ENCODE measurements around the gene XRCC5.

The XRCC5 gene

DNA sequence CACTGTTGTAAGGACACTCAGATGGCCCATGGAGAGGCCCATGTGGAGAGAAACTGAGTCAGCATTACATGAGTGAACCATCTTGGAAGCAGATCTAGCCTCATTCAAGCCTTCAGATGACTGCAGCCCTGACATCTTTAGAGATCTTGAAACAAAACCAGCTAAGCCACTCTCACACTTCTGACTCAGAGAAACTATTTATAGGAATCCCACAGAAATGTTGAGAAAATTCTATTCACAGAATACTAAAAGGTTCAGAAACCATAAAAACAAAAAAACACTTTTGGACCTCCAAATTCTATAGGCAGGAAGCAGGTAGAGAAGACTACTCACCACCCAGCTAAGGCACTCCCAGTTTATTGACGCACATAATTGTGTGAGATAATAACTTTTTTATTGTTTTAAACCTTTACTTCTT, 18.8 kb upstream of the XRCC5 start:
- no peak overlapping the region for H3K4me3 ChIP-seq (ENCODE audit: low read depth in 1 of 2, low read length in 2 of 2)

DNA sequence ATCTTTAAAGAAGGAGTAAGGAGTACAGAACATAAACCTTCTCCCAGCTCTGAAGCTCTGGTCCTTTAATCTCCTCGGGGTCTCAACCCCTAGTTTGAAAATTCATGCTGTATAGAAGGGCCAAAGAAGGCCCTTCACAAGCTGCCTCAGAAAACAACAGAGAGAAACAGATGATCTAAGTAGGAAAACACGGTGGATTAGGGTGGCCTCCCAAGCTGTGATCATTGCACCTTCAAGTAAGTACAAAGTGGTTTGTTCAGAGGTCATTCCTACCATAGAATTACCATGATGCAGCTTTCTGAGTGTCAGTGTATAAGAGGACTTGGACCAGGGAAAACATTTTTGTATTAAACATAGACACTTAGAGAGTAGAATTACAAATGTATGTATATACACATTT, 16.5 kb upstream of the XRCC5 start:
- no peak overlapping the region for H3K27ac ChIP-seq (ENCODE audit: low read length)
- no peaks in the 10 kb centered on the region for H3K27me3 ChIP-seq (ENCODE audit: low read depth, low read length)
- no peaks in the 10 kb centered on the region for H3K9me3 ChIP-seq (ENCODE audit: control insufficient read depth in 1 of 2, low read length in 2 of 2)
- H3K4me1 ChIP-seq (ENCODE audit: control insufficient read depth in 1 of 2, insufficient read depth in 2 of 2, low read length in 2 of 2) = no peaks in the 10 kb centered on the region
- H3K36me3 ChIP-seq (ENCODE audit: control insufficient read depth in 1 of 2, insufficient read depth in 2 of 2, low read length in 2 of 2) = no peaks in the 10 kb centered on the region
- H3K4me3 ChIP-seq (ENCODE audit: low read depth in 1 of 2, low read length in 2 of 2) = no peak overlapping the region

More for the DNA sequence above, 18.8 kb upstream of the XRCC5 start:
- H3K4me1 ChIP-seq (ENCODE audit: control insufficient read depth in 1 of 2, insufficient read depth in 2 of 2, low read length in 2 of 2) = no peaks in the 10 kb centered on the region
- no peaks in the 10 kb centered on the region for H3K9me3 ChIP-seq (ENCODE audit: control insufficient read depth in 1 of 2, low read length in 2 of 2)
- H3K36me3 ChIP-seq (ENCODE audit: control insufficient read depth in 1 of 2, insufficient read depth in 2 of 2, low read length in 2 of 2) = no peaks in the 10 kb centered on the region
- no peaks in the 10 kb centered on the region for H3K27me3 ChIP-seq (ENCODE audit: low read depth, low read length)
- H3K27ac ChIP-seq (ENCODE audit: low read length) = no peak overlapping the region

DNA sequence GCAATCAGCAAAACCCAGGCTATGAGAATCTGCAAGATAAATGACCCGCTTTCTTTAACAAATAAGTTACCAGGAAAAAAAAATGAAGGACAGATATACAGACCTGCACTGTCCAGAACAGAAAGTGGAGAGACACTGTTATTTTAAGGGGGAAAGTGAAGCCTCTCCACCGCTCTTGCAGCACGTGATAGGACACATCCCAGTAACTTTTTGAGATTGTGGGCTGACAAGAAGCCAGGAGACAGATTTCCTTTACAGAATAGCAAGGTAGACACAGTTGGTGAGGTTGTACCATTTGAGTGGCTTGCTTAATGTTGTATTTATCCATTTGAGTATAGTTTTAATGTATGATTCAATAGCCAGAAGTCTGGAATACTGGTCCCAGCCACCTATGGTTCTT, 14.4 kb upstream of the XRCC5 start:
- Histone ChIP-seq H3K36me3 (ENCODE audit: control insufficient read depth in 1 of 2, insufficient read depth in 2 of 2, low read length in 2 of 2) (peaks cover 0 to under 1% of the 10 kb centered on the region in 2 donors), H3K9me3 (ENCODE audit: control insufficient read depth in 1 of 2, low read length in 2 of 2) (no peaks in the 10 kb centered on the region), H3K27me3 (ENCODE audit: low read depth, low read length) (no peaks in the 10 kb centered on the region), H3K4me3 (ENCODE audit: low read depth in 1 of 2, low read length in 2 of 2) (no peak overlapping the region), H3K4me1 (ENCODE audit: control insufficient read depth in 1 of 2, insufficient read depth in 2 of 2, low read length in 2 of 2) (no peaks in the 10 kb centered on the region), H3K27ac (ENCODE audit: low read length) (no peak overlapping the region)

DNA sequence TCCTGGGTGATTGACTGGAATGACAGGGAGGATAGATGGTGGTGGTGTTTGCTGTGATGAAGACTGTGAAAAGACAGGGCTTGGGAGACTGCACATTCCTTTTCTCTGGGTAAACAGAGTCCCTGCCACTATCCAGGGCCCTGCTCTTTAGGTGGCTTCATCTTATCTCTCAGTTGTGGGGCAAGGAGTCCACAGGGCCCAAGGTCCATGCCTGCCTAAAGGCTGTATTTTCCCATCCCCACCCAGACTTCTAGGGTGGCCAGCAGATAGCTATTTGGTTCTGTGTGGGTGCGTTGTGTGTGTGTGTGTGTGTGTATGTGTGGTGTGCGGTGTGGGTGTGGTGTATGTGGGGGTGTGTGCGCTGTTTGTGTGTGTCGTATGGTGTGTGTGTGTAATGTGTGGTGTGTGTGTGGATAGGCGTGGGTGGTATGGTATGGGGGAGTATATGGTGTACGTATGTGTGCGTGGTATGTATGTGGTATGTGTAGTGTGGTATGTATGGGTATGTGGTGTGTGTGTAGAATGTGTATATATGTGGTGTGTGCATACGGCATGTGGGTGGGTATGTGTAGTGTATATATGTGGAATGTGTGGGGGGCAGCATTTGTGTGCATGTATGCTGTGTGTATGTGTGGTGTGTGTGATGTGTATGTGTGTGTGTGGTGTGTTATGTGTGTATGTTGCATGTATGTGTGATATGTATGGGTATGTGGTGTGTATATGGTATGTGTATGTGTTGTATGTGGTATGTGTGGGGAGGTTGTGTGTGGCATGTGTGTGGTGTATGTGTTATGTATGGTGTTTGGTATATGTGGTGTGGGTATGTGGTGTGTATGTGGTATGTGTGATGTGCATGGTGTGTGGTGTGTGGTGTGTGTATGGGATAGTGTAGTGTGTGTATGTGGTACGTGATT, 10.5 kb upstream of the XRCC5 start:
- H3K4me1 ChIP-seq (ENCODE audit: control insufficient read depth in 1 of 2, insufficient read depth in 2 of 2, low read length in 2 of 2) = no peaks in the 10 kb centered on the region
- H3K27me3 ChIP-seq (ENCODE audit: low read depth, low read length) = no peaks in the 10 kb centered on the region
- H3K4me3 ChIP-seq (ENCODE audit: low read depth in 1 of 2, low read length in 2 of 2) = no peak overlapping the region
- no peak overlapping the region for H3K27ac ChIP-seq (ENCODE audit: low read length)
- H3K36me3 ChIP-seq (ENCODE audit: control insufficient read depth in 1 of 2, insufficient read depth in 2 of 2, low read length in 2 of 2) = peaks cover 0 to 7% of the 10 kb centered on the region in 2 donors
- no peaks in the 10 kb centered on the region for H3K9me3 ChIP-seq (ENCODE audit: control insufficient read depth in 1 of 2, low read length in 2 of 2)

GRCh38 chr2:216101109-216101508, 8.0 kb upstream of the XRCC5 start:
- no peaks in the 10 kb centered on the region for H3K4me1 ChIP-seq (ENCODE audit: control insufficient read depth in 1 of 2, insufficient read depth in 2 of 2, low read length in 2 of 2)
- no peaks in the 10 kb centered on the region for H3K9me3 ChIP-seq (ENCODE audit: control insufficient read depth in 1 of 2, low read length in 2 of 2)
- no peak overlapping the region for H3K4me3 ChIP-seq (ENCODE audit: low read depth in 1 of 2, low read length in 2 of 2)
- no peak overlapping the region for H3K27ac ChIP-seq (ENCODE audit: low read length)
- H3K27me3 ChIP-seq (ENCODE audit: low read depth, low read length) = no peaks in the 10 kb centered on the region
- peaks cover 0 to 7% of the 10 kb centered on the region in 2 donors for H3K36me3 ChIP-seq (ENCODE audit: control insufficient read depth in 1 of 2, insufficient read depth in 2 of 2, low read length in 2 of 2)

DNA sequence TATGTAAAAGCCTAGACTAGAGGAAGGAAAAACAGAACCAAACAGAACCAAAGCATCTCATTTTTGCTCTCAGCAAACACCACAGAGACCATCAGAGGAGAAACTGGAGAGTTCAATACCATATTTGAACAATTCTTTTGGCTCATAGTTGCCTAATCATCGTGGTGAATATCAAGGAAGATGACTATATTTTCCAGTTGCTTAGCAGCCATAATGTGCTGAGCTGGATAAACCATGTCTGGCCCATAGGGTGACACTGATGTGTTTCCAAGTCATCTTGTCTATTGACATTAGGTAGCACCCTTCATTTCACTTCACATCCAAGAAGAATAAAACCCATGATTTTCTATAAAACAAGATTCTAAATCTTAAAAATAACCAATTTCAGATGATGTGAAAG, 5.9 kb upstream of the XRCC5 start:
- Histone ChIP-seq H3K27me3 (ENCODE audit: low read depth, low read length) (no peaks in the 10 kb centered on the region), H3K9me3 (ENCODE audit: control insufficient read depth in 1 of 2, low read length in 2 of 2) (no peaks in the 10 kb centered on the region), H3K4me3 (ENCODE audit: low read depth in 1 of 2, low read length in 2 of 2) (no peak overlapping the region), H3K27ac (ENCODE audit: low read length) (no peak overlapping the region), H3K36me3 (ENCODE audit: control insufficient read depth in 1 of 2, insufficient read depth in 2 of 2, low read length in 2 of 2) (peaks cover 0 to 7% of the 10 kb centered on the region in 2 donors), H3K4me1 (ENCODE audit: control insufficient read depth in 1 of 2, insufficient read depth in 2 of 2, low read length in 2 of 2) (peaks cover 0 to under 1% of the 10 kb centered on the region in 2 donors)

DNA sequence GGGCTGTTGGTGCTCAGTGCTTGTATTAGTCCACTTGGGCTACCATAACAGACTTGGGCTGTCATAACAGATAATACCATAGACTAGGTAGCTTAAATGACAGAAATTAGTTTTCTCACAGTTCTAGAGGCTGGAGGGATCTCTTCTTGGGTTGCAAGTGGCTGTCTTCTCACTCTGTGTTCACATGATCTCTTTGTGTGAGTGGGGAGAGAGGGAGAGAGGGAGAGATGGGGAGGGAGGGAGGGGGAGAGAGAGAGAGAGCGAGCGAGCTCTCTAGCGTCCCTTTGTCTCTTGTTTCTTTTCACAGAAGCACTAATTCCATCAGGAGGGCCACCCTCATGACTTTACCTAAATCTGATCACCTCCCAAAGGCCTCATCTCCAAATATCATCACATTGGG, 4.5 kb upstream of the XRCC5 start:
- Histone ChIP-seq H3K4me1 (ENCODE audit: control insufficient read depth in 1 of 2, insufficient read depth in 2 of 2, low read length in 2 of 2) (peaks cover 0 to 5% of the 10 kb centered on the region in 2 donors), H3K4me3 (ENCODE audit: low read depth in 1 of 2, low read length in 2 of 2) (no peak overlapping the region), H3K36me3 (ENCODE audit: control insufficient read depth in 1 of 2, insufficient read depth in 2 of 2, low read length in 2 of 2) (peaks cover 0 to 6% of the 10 kb centered on the region in 2 donors), H3K9me3 (ENCODE audit: control insufficient read depth in 1 of 2, low read length in 2 of 2) (no peaks in the 10 kb centered on the region), H3K27me3 (ENCODE audit: low read depth, low read length) (no peaks in the 10 kb centered on the region), H3K27ac (ENCODE audit: low read length) (no peak overlapping the region)

DNA sequence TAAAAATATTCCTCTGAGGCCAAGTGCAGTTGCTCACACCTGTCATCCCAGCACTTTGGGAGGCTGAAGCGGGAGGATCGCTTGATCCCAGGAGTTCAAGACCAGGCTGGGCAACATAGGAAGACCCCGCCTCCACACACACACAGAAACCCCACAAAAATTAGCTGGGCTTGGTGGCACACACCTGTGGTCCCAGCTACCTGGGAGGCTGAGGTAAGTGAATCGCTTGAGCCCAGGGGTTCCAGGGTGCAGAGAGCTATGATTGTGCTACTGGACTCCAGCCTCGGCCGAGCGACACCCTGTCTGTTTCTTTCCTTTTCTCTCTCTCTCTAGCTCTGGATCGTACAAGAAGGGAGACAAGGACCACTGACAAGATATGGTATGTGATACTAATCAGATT, 1.8 kb upstream of the XRCC5 start:
- no peaks in the 10 kb centered on the region for H3K9me3 ChIP-seq (ENCODE audit: control insufficient read depth in 1 of 2, low read length in 2 of 2)
- peaks cover 3 to 10% of the 10 kb centered on the region in 2 donors for H3K36me3 ChIP-seq (ENCODE audit: control insufficient read depth in 1 of 2, insufficient read depth in 2 of 2, low read length in 2 of 2)
- no peak overlapping the region for H3K4me3 ChIP-seq (ENCODE audit: low read depth in 1 of 2, low read length in 2 of 2)
- H3K4me1 ChIP-seq (ENCODE audit: control insufficient read depth in 1 of 2, insufficient read depth in 2 of 2, low read length in 2 of 2) = peaks cover 11 to 27% of the 10 kb centered on the region in 2 donors
- H3K27ac ChIP-seq (ENCODE audit: low read length) = no peak overlapping the region
- H3K27me3 ChIP-seq (ENCODE audit: low read depth, low read length) = no peaks in the 10 kb centered on the region

GRCh38 chr2:216107760-216108159, 1.4 kb upstream of the XRCC5 start:
- Histone ChIP-seq H3K36me3 (ENCODE audit: control insufficient read depth in 1 of 2, insufficient read depth in 2 of 2, low read length in 2 of 2) (peaks cover 6 to 14% of the 10 kb centered on the region in 2 donors), H3K27me3 (ENCODE audit: low read depth, low read length) (no peaks in the 10 kb centered on the region), H3K9me3 (ENCODE audit: control insufficient read depth in 1 of 2, low read length in 2 of 2) (no peaks in the 10 kb centered on the region), H3K4me1 (ENCODE audit: control insufficient read depth in 1 of 2, insufficient read depth in 2 of 2, low read length in 2 of 2) (peaks cover 11 to 28% of the 10 kb centered on the region in 2 donors), H3K4me3 (ENCODE audit: low read depth in 1 of 2, low read length in 2 of 2) (no peak overlapping the region), H3K27ac (ENCODE audit: low read length) (no peak overlapping the region)

GRCh38 chr2:216108310-216108966, 710 bp upstream of the XRCC5 start:
- peaks cover 11 to 28% of the 10 kb centered on the region in 2 donors for H3K4me1 ChIP-seq (ENCODE audit: control insufficient read depth in 1 of 2, insufficient read depth in 2 of 2, low read length in 2 of 2)
- peaks cover 13 to 21% of the 10 kb centered on the region in 2 donors for H3K36me3 ChIP-seq (ENCODE audit: control insufficient read depth in 1 of 2, insufficient read depth in 2 of 2, low read length in 2 of 2)
- no peak overlapping the region for H3K27ac ChIP-seq (ENCODE audit: low read length)
- H3K4me3 ChIP-seq (ENCODE audit: low read depth in 1 of 2, low read length in 2 of 2) = peak overlapping the region; percentile 67 to 79
- H3K27me3 ChIP-seq (ENCODE audit: low read depth, low read length) = no peaks in the 10 kb centered on the region
- H3K9me3 ChIP-seq (ENCODE audit: control insufficient read depth in 1 of 2, low read length in 2 of 2) = no peaks in the 10 kb centered on the region

- peak overlapping the region; percentile 99 for H3K27ac ChIP-seq (ENCODE audit: low read length)
- peak overlapping the region; percentile 67 to 79 for H3K4me3 ChIP-seq (ENCODE audit: low read depth in 1 of 2, low read length in 2 of 2)
- H3K4me1 ChIP-seq (ENCODE audit: control insufficient read depth in 1 of 2, insufficient read depth in 2 of 2, low read length in 2 of 2) = peaks cover 17 to 33% of the 10 kb centered on the region in 2 donors
- peaks cover 24 to 30% of the 10 kb centered on the region in 2 donors for H3K36me3 ChIP-seq (ENCODE audit: control insufficient read depth in 1 of 2, insufficient read depth in 2 of 2, low read length in 2 of 2)
- no peaks in the 10 kb centered on the region for H3K9me3 ChIP-seq (ENCODE audit: control insufficient read depth in 1 of 2, low read length in 2 of 2)
- H3K27me3 ChIP-seq (ENCODE audit: low read depth, low read length) = no peaks in the 10 kb centered on the region
Measured at GRCh38 chr2:216109962-216110614, 940 bp downstream of the XRCC5 start.

Data from muscle layer of duodenum (tissue), 2 donors.